ENCODE data around the gene DLG1.

The DLG1 gene

GRCh38 chr3:197340521-197340871, 42.1 kb upstream of the DLG1 start:
- DNase-seq (ENCODE audit: low read depth), result no peak
- TF ChIP-seq CTCF (IDR thresholded peaks at IDR 0.05; ENCODE audit: low read depth, low read length, missing control alignments), result no peak
- H3K4me3 ChIP-seq (ENCODE audit: low read depth, low read length), result no peak overlapping the region

- TF ChIP-seq CTCF (IDR thresholded peaks at IDR 0.05; ENCODE audit: low read depth, low read length, missing control alignments), result no peak
- DNase-seq (ENCODE audit: low read depth), result no peak
- H3K4me3 ChIP-seq (ENCODE audit: low read depth, low read length), result no peak overlapping the region
Measured at GRCh38 chr3:197339841-197340520, 41.6 kb upstream of the DLG1 start.

- no peak for DNase-seq (ENCODE audit: low read depth)
- no peak for TF ChIP-seq CTCF (IDR thresholded peaks at IDR 0.05; ENCODE audit: low read depth, low read length, missing control alignments)
Measured at GRCh38 chr3:197338586-197338985, 40.2 kb upstream of the DLG1 start.

GRCh38 chr3:197337656-197338055, 39.2 kb upstream of the DLG1 start:
- TF ChIP-seq CTCF (IDR thresholded peaks at IDR 0.05; ENCODE audit: low read depth, low read length, missing control alignments), result no peak
- H3K4me3 ChIP-seq (ENCODE audit: low read depth, low read length), result no peak overlapping the region
- no peak for DNase-seq (ENCODE audit: low read depth)

More at GRCh38 chr3:197338586-197338985, 40.2 kb upstream of the DLG1 start:
- H3K4me3 ChIP-seq (ENCODE audit: low read depth, low read length), result no peak overlapping the region

- no peak overlapping the region for H3K4me3 ChIP-seq (ENCODE audit: low read depth, low read length)
- no peak for TF ChIP-seq CTCF (IDR thresholded peaks at IDR 0.05; ENCODE audit: low read depth, low read length, missing control alignments)
- no peak for DNase-seq (ENCODE audit: low read depth)
Measured at GRCh38 chr3:197337214-197337613, 38.8 kb upstream of the DLG1 start.

GRCh38 chr3:197336348-197336747, 37.9 kb upstream of the DLG1 start:
- no peak for TF ChIP-seq CTCF (IDR thresholded peaks at IDR 0.05; ENCODE audit: low read depth, low read length, missing control alignments)
- H3K4me3 ChIP-seq (ENCODE audit: low read depth, low read length), result no peak overlapping the region
- DNase-seq (ENCODE audit: low read depth), result no peak

GRCh38 chr3:197335428-197336132, 37.2 kb upstream of the DLG1 start:
- no peak for TF ChIP-seq CTCF (IDR thresholded peaks at IDR 0.05; ENCODE audit: low read depth, low read length, missing control alignments)
- DNase-seq (ENCODE audit: low read depth), result no peak
- no peak overlapping the region for H3K4me3 ChIP-seq (ENCODE audit: low read depth, low read length)

All from GM12864 (cell line).